Coronary artery (tissue), 2 donors: ENCODE results near the gene SLC36A4.

Source experiments
- DNase-seq: peaks from one replicate; pipeline ENCODE4 v3.0.0-alpha.2; 2017; ENCODE audit warnings: low spot score
- H3K27ac ChIP-seq, 2 donors: fragments of 200-600 bp; sonication (generic); one replicate each; pipeline ENCODE4 v1.5.1; 2016 to 2019
- H3K4me3 ChIP-seq: fragments of 200-600 bp; sonication (generic); 2 replicates; pipeline ENCODE4 v1.5.1; 2016; ENCODE audit warnings: mild to moderate bottlenecking, moderate library complexity
- TF ChIP-seq, protein P1 (sequence below): fragments of 200-600 bp; sonication (generic); IDR thresholded peaks from one replicate; pipeline ENCODE4 v1.5.1; 2019; ENCODE audit warnings: antibody characterized with exemption

The SLC36A4 gene

DNA sequence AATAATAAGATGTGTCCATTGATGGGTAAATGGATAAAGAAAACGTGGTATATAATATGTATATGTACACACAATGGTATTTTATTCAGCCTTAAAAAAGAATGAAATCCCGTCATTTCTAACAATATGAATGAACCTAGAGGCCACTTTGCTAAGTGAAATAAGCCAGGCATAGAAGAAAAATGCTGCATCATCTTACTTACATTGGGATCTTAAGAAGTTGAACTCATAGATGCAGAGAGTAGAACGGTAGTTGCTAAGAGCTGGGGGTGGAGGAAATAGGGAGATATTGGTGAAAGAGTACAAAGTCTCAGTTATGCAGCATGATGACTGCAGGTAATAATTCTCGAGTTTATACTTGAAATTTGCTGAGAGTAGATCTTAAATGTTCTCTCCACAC is 14.3 kb upstream of the SLC36A4 start:
- TF ChIP-seq, protein P1, sequence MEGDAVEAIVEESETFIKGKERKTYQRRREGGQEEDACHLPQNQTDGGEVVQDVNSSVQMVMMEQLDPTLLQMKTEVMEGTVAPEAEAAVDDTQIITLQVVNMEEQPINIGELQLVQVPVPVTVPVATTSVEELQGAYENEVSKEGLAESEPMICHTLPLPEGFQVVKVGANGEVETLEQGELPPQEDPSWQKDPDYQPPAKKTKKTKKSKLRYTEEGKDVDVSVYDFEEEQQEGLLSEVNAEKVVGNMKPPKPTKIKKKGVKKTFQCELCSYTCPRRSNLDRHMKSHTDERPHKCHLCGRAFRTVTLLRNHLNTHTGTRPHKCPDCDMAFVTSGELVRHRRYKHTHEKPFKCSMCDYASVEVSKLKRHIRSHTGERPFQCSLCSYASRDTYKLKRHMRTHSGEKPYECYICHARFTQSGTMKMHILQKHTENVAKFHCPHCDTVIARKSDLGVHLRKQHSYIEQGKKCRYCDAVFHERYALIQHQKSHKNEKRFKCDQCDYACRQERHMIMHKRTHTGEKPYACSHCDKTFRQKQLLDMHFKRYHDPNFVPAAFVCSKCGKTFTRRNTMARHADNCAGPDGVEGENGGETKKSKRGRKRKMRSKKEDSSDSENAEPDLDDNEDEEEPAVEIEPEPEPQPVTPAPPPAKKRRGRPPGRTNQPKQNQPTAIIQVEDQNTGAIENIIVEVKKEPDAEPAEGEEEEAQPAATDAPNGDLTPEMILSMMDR, result no peak
- H3K4me3 ChIP-seq, result no peak overlapping the region
- H3K27ac ChIP-seq, result no peak overlapping the region
- no peak for DNase-seq

DNA sequence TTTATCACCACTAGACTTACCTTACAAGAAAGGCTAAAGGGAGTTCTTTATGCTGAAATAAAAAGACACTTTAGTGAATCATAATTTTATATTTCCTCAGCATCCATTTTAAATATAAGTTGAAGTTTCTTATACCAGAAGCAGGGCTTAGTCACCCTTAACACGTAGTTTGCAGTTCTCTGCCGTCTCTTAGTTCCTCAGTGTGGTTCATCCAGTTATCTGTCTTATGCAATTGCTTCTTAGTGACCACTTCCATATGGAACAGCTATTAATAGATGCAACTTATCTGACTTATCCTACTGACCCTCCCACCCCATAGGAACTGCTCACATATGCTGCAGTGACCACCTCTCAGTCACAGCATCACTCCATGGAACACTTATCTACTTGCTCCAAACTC is 11.7 kb upstream of the SLC36A4 start:
- TF ChIP-seq, protein P1, result no peak
- Histone ChIP-seq H3K4me3 (no peak overlapping the region), H3K27ac (no peak overlapping the region)
- no peak for DNase-seq

DNA sequence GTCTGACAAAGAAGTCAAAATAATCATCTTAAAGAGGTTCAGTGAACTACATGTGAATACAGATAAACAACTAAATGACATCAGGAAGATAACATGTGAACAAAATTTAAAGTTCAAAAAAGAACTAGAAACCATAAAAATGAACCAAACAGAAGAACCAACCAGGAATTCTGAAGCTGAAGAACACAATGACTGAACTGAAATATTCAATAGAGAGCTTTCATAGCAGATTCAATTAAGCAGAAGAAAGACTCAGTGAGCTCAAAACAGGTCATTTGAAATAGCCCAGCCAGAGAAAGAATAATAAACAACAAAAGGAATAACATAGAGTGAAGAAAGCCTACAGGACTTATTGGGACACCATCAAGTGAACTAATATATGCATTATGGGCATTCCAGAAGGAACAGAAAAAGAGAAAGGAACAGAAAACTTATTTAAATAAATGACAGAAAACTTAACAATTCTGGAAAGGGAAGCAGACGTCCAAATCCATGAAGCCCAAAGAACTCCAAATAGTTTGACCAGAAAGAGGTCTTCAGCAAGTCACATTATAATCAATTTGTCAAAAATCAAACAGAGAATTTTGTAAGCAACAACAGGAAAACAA is 11.0 kb upstream of the SLC36A4 start:
- H3K27ac ChIP-seq, result no peak overlapping the region
- TF ChIP-seq, protein P1, result no peak
- DNase-seq, result no peak
- no peak overlapping the region for H3K4me3 ChIP-seq

DNA sequence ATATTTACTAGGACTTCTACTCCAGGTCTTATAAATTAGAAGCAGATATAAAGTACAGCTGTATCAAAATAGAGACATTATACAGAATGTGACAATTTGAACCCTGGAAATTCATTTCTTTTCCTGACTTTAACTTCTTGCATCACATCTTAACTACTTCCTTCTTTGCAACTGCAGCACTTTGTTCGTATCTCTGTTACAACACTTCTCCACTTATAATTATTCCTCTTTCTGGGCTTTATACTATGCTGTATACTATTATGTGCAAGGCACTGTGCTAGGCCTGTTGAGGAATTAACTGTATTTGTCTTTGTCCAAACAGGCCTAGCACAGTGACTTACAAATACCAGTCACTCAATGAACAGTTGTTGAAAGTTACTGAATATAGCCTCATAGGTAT is 1.8 kb upstream of the SLC36A4 start:
- H3K27ac ChIP-seq, result no peak overlapping the region
- H3K4me3 ChIP-seq, result no peak overlapping the region
- TF ChIP-seq, protein P1, result no peak
- DNase-seq, result no peak

DNA sequence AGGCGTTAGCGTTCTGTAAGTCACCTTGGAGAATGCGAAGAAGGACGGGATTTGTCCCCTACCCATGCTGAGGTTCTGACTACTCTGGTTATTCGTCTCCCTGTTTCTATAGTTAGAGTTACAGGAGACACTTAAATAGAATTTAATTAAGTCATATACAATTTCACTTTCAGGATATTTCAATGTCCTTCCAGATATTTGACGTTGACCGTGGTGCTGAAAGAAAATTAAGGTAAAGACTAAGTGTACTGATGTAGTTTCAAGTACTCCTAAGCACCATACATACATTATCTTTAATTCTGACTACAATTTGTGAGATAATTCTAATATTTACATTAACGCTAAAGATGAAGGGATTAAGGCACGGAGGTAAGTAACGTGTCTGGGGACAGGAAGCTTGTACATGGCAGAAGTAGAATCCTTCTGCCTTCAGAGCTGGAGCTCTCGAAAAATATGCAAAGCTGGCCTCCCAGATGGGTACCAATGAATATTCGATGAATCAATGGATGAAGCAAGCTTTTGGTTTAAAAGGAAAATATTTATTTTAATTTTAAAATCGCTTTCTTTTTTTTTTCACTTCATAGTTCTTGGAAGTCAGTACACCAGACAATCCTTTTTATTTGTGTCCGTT is 539 bp upstream of the SLC36A4 start:
- TF ChIP-seq, protein P1, result no peak
- DNase-seq, result no peak
- Histone ChIP-seq H3K4me3 (peak overlapping the region; percentile 80), H3K27ac (peak overlapping the region; percentile 94 to 98)

DNA sequence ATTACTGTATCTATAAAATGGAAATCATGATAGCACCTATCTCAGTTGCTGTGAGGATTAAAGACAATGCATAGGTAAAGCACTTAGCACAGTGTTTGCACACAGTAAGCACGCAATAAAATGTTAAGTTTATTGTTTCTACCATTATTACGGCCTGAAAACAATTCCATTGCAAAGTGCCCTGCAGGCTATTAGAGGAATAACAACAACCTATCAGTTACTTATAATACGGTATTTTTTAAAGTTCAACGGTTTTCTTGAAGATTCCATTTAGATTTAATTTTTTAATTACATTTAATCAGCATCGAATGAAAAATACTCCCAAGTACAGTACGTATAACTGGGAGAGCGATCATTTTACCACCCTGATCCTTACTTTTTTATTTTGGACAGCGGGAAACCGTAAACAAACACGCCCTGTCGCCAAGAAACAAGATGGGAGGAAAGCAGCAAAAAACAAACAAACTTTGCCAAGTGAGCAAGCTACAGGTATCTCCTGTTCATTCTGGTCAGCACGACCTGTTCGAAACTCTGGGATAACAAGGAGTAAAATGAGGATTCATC is 893 bp downstream of the SLC36A4 start:
- H3K27ac ChIP-seq, result peak overlapping the region; percentile 94 to 98
- H3K4me3 ChIP-seq, result peak overlapping the region; percentile 80
- DNase-seq, result no peak
- TF ChIP-seq, protein P1, result peak; percentile 24
